Non-pigmented ciliary epithelial cell (primary cell): Measurements from ENCODE around the gene FUT9.
"Not testable (repeated sequence)": the region's sequence is repeated elsewhere in the genome, so short reads cannot be mapped to it uniquely, and the experiment has no call there.

Source experiments
- DNase-seq: peaks from one replicate; pipeline ENCODE4 v3.0.0-alpha.2; 2010; ENCODE audit warnings: low read depth

FUT9 gene

DNA sequence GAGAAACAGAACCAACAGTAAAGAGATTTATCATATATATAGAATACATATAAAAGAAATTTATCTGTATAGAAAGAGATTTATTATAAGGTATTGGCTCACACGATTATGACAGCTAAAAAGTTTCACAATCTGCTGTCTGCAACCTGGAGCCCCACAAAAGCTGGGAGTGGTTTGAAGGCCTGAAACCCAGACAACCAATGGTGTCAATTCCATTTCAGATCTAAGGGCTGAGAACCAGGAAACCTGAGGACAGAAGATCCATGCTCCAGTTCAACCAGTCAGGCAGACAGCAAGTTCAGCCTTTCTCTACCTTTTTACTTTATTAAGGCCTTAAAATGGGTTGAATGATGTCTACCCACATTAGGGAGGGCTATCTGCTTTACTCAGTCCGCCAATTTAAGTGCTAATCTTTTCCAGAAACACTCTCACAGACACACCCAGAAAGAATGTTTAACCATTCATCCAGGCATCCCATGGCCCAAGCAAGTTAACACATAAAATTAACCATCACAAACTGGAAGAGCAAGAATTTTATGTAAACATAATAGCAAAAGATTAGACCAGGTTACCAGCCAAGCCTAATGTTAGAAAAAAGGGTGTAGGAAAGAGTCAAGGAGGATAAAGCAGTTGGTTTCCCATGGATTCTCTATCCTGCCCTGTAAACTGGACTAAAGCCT lies 170.9 kb downstream of the FUT9 start:
- DNase-seq = no peak

DNA sequence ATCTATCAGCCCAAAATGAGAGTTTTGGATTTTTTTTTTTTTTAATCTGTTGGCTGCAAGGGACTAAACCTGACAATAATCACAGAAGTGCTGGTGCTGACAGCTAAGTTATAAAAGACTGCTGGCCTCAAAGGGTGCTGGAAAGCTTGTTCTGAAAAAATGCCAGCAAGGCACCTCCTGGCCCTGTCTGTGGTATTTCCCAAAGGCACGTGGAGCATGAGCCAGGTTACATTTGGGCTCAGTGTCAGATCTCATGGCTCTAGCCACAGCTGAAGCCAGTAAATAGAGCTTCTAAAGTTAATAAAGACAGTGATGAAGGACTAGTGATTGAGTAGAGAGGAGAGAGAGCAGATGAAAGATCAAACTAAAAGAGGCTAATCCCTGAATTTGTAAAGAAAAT lies 178.9 kb downstream of the FUT9 start:
- DNase-seq = no peak

DNA sequence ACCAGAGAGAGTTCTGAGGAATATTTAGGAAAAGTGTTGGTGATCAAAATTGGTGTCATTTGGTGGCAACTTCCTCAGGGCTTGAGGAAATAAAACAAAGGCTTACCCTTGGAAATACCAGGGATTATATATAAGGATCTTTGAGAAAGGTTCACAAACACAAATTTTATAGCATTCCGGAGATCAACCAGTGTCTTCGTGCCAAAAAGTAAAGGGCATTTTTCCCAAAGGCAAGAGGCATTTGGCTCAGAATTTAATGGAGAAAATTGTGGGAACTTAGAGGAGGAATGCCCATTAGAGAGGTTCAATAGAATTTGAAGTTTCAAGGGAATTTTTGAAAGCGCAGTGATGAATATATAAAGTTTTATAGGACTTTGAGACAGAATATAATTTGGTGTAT lies 179.5 kb downstream of the FUT9 start:
- DNase-seq = no peak

DNA sequence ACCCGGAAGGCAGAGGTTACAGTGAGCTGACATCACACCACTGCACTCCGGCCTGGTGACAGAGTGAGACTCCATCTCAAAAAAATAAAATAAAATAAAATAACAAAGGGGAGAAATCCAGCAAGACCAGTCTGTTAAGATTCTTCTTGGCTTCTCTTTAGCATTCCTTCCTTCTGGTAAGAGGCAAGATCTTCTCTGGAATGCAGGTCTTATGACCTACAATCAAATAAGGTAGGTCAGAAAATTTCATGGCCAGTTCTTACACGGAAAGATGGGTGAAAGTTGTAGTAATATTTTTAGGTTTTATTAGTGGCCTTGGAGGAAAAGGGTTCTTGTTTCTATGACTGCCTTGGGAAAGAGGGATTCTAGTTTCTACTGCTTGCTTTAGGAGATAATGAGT lies 180.9 kb downstream of the FUT9 start:
- no peak for DNase-seq

DNA sequence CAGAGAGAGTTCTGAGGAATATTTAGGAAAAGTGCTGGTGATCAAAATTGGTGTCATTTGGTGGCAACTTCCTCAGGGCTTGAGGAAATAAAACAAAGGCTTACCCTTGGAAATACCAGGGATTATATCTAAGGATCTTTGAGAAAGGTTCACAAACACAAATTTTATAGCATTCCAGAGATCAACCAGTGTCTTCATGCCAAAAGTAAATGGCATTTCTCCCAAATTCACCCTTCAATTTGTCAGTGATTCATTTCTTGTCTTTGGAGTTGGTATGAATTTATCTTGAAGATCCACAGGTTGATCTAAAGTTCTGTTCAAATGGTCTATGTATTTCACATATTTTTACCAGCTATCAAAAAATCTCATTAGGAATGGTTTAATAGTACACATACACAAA lies 181.5 kb downstream of the FUT9 start:
- DNase-seq = no peak

DNA sequence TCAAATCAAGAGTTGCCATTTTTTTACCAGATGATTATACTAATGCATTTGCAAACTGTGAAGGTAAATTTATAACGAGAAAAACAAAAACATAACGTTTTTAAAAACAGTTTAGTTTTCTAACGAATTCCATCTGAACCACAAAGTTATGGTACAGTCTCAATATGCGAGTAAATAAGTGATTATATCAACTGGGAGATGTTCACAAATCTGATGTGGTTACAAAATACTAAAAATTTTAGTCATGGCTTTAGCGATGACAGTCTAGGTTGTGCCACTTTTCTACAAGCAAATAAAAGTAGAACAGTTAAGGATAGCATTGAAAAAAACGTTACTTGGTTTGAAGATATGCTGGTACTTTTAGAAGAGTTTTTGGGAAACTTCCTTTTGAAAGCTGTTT lies 186.8 kb downstream of the FUT9 start:
- no peak for DNase-seq

DNA sequence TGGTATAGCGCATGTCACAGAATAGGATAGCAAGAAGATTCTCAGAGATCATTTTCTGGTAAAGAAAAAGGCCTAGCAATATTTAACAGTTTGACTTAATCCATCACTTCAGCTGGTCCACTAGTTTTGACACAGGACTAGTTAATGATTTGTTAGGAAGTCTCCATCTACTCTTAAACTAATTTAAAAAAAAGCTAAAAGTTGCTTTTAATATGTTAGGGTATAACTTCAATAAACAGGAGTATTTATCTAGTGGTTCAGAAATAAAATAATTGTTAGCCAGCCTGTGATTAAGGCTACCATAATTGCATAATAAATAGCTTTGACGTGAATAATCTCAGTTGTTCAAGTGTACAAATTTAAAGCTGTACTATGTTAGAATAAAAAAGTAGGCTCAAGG lies 195.6 kb downstream of the FUT9 start:
- no peak for DNase-seq

DNA sequence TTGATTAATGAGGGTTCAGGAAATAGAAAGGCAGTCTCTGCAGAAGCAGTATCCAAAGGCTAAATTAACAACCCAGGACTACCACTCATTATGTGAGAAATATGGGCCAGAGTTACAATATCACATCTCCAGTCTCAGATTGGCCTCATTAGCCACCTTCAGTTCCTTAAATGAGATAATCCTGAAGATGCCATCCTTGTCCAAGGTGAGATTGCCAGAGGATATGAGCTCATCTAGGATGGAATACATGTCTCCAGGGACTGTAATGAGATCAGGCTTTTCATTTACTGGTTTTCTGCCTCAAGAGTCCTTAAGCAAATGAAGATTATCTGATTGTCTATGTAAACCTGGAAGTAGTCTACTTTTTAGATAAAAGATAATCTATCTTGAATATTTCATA lies 196.3 kb downstream of the FUT9 start:
- no peak for DNase-seq

DNA sequence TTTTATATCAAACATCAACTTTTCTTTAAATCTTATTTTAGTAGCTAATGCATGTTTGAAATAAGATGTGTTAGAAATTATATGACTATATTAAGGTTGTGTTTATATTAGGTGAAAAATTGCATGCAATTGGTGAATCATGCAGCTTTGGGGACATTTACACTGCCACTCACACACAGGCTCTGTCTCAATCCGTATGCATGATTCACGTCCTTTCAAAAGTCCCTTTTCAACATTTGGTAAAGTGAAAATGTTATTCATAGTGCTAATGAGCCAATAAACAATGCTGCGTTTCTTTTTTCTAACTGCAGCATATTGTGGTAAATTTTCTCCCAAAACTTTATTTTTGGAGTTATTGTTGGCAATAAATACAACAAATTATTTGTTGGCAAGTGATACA lies 198.0 kb downstream of the FUT9 start:
- DNase-seq = no peak

DNA sequence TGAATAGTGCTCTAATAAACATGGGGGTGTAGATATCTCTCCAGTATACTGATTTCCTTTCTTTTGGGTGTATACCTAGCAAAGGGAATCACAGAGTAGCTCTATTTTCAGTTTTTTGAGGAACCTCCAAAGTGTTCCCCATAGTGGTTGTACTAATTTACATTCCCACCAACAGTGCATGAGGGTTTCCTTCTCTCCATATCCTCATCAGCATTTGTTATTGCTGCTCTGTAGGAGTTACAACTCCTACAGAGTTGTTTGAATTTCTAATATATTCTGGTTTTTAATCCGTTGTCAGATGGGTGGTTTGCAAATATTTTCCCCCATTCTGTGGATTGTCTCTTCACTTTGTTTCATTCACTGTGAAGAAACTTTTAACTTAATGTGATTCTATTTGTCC lies 207.9 kb downstream of the FUT9 start:
- DNase-seq = no peak

DNA sequence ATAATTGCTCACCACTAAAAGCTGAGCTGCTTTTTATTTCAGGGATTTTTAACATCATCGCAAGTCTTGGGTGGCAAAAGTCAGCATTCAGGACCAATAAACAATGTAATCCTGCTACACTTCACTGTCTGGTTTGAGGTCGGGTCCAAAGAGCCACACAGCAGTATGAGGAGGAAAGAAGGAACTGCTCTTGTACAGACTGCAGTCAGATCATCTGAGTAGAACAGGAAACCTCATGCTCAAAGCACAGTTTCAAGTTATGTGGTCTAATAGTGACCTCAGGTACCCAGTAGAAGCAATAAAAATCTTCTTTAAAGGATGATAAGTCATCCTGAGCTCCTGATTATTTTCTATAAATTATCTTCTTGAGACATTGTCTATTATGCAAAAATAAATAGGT lies 211.4 kb downstream of the FUT9 start:
- no peak for DNase-seq

DNA sequence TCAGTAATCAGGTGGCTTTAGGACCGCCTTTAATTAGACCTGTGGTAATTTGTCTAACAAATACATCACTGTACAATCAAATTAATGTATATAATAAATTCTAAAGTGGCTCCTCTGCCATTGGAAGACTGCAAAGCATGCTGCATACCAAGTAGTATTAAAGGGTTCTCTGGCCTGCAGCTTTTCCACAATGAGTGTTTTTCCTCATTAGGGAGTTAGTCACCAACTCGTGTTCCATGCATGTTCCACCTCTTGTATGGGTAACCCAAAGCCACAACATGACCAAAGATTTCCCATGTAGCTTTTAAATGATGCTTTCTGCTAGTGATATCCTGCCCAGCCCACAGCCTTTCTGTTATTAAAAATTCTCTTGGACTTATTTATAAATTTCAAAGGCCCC lies 218.7 kb downstream of the FUT9 start:
- no peak for DNase-seq

DNA sequence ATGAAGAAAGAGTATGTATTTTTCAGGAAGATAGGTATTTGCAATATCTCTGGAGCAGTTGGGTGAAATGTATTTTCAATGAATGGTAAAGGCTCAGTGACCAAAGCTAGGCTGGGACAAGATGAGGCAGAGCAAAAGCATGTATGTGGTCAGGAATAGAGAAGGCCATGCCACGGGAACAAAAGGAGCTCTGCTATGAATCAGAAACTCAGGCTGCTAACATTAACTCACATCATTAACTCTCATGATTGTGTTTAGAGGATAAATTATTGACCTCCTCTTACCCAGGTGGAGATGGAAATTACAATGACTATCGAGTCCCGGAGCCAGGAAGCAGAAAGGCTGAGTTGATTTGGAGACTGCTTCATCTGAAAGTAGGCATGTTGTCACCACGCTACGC lies 220.2 kb downstream of the FUT9 start:
- peak; percentile 48 for DNase-seq

DNA sequence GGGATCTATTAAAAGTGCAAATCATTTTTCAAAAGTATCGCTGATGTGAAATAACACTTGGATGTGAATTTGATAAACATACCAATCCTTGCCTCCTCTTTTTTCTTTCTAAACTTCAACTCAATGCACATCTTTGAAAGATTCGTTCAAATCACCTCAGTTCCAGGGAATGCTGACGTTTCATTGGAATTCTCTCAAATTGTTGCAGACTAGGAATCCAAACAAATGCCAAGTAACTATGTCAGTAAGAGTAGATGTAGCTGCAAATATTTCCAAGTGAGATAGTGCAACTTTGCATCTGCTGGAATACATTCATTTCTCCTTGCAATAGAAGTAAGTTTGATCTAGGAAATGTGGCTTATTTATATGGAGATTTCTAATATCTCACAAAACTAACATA lies 220.7 kb downstream of the FUT9 start:
- peak; percentile 28 for DNase-seq

DNA sequence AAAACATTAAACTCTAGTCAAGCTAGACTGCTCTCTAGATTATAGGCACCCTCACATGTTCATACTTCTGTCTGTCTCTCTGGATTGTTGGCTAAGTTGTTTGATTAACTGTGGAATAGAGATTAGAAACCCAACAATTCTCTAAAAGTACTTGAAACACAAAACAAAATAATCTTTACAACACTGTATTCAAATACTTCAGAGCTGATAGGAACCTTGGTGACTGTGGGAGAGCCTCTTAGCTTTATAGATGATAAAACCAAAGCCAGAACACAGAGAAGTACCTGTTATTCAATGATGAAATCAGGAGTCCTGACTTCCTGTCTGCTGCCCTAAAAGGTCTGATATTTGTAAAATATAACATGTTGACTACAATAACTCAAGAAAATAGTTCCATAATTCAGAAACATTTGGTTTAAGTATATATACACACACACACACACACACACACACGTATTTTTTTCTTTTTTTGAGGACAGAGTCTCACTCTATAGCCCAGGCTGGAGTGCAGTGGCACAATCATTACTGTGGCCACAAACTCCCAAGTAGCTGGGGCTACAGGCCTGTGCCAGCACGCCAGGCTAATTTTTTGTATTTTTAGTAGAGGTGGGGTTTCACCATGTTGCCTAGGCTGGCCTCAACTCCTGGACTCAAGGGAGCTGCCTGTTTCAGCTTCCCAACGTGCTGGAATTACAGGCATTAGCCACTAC lies 222.0 kb downstream of the FUT9 start:
- DNase-seq = no peak

DNA sequence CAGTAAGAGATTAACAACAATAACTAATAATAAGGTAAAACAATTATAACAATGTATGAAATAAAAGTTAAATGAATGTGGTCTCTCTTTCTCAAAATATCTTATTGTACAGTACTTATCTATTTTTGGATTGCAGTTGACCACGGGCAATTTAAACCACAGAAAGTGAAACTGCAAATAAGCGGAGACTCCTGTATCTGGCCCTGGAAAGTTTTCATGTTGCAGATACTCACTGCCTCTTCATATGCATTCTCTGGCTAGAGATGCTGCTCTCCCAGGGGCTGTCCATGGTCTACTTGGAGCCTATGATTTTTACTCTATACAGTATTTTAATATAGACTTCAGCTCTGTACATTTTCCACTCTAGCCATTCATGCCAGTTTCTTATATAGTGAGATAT lies 230.8 kb downstream of the FUT9 start:
- no peak for DNase-seq

DNA sequence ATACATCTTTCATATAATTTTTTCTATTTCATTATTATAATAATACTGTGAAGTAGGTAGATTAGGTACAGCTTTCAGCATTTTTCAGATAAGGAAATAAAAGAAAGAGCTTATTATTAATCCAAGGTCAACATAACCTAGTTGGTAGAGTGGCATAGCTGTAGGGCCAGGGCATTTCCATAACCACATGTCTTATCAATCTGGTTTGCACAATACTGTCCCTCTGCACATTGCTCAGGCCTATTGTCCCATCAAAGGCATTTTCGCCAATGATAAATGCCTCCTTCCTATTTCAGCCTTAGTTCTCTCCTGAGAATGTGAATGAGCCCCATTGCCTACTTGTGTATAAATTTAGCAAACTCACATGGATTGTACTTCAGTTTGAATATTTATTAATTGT lies 234.0 kb downstream of the FUT9 start:
- DNase-seq = no peak

DNA sequence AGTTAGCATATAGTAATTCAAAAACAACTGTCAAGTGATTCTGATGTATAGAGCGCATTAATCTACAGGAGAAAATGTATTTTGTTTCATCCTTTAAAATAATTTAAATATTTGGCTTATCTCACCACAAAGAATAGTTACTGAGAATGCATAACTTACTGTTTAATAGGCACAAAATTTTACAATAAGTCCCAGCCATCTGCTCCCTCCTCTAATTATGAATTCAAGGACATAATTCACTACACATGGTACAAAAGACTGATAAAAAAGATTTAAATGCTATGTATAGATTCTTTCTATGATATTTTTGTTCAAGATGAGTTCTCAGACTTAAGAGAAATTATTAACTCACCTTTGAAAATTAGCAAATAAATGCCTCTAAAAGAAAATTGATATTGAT lies 242.0 kb downstream of the FUT9 start:
- DNase-seq = no peak

DNA sequence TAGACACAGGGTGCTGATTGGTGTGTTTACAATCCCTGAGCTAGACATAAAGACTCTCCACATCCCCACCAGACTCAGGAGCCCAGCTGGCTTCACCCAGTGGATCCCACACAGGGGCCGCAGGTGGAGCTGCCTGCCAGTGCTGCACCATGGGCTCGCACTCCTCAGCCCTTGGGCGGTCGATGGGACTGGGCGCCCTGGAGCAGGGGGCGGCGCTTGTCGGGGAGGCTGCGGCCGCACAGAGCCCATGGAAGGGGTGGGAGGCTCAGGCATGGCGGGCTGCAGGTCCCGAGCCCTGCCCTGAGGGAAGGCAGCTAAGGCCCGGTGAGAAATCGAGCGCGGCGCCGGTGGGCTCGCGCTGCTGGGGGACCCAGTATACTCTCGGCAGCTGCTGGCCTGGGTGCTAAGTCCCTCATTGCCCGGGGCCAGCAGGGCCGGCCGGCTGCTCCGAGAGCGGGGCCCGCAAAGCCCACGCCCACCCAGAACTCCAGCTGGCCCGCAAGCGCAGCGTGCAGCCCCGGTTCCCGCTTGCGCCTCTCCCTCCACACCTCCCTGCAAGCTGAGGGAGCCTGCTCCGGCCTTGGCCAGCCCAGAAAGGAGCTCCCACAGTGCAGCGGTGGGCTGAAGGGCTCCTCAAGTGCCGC lies 245.1 kb downstream of the FUT9 start:
- not testable (repeated sequence) for DNase-seq
